ENCODE data around the gene PRDM13.
A peak's percentile ranks its signal among the peaks of the same experiment; 100 is the strongest.
"Not testable (repeated sequence)": the region's sequence is repeated elsewhere in the genome, so short reads cannot be mapped to it uniquely, and the experiment has no call there.

The PRDM13 gene

DNA sequence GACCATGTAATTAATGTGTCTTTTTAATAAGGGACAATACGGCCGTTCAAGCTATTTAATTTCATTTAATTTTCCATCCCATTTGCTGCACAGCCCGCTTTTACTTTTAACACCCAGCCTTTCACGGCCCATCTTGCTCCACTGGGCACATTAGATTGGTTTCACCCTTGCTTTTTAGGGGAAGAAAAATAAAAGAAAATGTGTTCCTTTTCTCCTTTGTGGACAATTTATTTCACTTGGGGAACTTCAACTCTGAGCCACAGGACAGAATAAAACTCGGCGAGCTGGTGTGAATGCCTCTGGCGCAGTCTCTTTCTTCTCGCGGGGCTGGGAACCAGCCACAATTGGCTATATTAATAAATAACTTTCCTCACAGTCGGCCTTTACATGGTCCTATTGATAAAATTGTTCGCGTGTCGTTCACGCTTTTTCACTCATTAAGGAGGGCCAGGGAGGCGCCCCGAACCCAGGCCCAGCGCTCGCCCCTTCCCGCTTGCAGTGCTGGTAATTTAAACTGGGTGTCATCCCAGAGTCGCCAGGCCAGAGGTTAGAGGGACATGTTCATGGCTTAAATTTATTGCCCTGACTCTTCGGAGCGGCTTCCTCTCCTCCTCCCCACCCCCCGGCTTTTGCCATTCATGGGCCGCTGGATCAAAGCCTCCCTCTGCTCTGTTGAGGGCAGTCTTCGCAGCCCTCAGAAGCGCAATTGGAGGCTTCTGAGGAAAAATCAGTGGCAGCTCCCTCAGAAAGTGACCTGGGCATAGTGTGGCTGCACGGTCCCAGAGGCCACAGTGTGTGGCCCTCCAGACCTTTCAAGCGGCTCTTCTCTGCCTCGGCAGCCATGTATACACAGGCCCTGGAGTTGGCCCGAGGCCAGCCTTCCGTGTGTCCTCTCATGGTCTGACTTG lies 2.2 kb upstream of the PRDM13 start:
- DNase-seq: no peak

DNA sequence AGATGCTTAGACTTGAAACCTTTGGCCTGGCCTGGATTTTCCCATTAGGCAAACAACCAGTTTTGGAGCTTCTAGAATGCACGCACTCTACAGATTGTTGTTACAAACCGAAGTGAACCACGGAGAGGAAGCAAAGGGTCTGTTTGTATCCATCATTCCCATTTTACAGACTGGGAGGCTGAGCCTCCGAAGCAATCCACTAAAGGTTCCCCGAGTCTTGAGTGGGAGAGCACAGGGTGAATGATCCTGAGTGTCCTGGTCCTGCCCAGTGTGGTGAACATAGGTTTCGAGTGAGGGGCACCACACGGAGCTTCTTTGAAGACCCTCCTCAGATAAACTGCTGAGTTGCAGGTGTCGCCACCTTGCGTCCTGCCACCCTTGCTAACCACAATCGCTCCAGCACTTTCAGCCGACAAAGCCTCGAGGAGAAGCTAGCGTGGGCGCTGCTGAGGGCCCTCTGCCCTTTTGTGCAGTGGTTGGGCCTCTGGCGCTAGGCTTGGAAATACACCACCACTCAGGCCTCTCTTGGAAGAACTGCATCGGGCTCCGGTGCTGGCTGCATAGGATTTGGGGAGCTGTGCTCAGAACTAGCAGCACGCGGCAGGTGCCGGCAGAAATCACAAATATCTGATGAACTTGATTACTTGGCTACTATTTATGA lies 1.4 kb upstream of the PRDM13 start:
- DNase-seq: no peak

DNA sequence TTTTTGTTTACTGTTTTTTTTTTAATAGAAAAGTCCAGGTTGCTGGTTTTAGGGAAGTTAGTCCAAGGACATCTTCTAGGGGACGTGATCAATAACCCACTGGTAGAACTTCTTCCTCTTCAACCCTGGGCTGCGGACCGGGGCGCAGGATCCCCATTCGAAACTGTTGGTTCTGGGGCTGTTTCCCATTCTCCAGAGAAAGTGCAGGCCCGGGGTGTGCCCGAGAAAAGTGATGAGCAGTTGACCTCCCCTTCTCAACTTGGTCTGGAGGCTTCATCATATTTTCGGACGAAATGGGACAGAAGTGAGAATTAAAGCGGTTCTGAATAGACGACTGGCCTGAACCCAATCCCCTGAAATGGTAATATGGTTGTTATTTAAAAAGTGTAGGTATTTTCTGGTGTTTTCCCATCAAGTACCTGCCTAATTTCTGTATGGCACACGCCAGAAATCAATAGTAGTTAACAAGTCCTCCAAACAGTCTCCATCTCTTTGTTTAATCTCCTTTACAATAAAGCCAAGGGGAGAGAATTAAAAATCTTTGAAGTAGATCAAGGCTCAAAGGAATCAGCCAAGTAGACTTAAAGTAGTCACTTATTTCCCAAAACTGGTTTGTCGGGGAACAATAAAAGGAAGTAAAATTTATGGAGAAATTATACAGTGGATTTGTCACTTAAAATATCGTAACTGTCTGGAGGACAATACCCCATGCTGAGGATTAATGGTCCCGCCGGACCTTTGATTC lies 550 bp upstream of the PRDM13 start:
- no peak for DNase-seq

DNA sequence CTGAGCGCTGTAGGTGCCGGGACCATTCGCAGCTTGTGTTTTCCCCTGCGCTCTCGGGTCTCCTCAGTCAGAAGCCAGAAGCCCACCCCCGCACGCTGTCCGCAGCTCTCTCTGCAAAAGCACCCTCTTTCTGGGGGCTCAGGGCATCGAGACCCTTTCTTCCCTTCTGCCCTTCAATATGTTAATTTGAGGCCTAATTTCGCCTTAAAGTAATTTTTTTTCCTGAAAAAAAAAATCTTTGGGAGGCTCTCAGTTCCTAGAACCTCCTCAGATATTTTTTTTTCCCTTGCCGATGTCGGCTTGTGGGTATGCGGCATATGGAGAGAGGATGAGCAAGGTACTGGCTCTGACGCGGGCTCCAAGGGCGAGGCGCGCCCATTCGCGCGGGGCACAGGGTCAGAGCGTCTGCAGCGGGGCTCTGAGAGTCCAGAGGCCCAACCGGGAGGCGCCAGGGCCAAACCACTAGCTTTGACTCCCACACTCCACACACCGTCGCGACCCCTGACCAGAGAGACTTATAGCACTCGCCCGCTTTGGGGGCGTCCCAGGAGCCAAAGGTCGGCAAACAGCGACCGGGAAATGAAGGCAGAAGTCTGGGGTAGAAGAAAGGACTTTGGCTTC lies 893 bp downstream of the PRDM13 start:
- no peak for DNase-seq

DNA sequence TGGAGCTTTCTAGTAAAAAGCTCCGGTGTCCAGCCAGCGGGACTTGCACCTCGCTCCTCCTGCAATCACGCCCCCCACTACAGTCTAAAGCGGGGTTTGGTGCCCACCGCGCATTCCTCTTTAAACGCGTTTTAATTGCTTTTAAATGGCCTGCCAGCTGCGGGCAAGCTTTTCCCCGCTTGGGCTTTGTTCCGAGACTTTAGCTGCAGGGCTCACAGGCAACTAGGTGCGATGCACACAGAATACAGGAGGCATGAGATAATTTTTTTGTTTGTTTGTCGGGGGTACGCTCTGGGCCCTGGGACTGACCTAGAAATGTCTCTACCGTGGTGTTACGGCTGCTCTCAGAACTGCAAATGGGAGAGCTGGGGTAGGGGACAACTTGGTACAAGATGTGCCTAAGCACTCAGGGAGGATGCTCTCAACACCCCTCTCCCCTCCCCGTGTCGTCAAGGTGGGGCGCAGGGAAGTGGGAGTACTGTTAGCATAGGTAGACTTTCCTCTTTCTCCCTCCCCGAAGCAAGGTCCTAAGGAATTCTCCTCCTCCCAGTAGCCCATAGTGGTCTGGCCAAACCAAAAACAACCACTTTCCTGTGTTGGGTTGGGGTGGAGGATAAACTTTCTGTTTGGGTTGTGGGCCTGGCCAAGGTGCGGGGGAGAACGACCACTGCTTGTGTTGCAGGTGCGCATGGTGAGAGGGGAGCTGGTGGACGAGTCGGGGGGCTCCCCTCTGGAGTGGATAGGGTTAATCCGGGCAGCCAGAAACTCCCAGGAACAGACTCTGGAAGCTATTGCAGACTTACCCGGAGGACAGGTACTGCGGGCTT lies 1.6 kb downstream of the PRDM13 start:
- DNase-seq: no peak

DNA sequence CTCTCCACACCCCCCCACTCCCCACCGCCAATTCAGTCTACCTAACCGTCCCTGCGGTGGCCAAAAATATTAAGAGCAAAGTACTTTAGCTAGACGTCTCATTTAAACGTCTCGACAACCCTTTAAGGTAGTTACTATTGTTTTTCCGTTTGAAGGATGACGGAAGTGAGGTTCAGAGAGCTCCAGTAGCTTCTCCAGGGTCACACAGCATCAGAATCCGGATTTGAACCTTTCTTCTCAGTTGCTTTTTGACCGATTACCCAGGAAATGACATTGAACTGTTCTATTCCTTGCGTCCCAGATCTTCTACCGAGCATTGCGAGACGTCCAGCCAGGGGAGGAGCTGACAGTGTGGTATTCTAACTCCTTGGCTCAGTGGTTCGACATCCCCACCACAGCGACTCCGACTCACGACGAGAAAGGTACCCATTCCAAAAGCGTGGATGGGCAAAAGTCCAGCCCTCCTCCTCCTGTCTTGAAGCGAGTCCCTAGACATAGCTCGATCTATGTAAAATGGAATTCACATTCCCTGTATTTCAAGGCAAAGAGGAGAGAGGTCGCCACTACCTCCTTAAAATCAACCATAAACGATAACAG lies 2.4 kb downstream of the PRDM13 start:
- no peak for DNase-seq

DNA sequence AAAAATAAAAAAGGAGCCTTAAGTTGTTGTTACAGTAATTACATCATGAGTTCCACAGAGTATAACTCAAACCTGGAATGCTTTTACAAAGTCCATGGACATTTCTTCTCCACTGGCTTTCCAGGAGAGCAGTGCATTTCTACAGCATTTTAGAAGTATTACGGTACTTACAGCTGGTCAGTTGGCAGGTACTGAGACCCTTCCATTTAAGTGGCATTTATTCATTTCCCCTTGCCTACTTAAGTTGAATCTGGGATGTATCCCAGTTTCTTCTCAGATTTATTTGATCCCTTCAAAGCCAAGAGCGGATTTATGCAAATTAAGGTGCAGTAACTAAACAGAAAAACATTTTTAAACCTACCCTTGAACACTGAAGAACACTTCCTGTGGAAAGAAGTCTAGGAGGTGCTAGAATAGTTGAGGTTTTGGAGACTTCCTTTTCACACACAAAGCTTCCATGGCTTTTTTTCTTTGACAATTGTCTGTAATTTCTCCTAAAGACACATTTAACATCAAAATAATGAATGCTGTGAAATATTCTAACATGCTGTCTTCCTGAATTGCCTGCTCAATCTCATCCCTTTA lies 3.4 kb downstream of the PRDM13 start:
- no peak for DNase-seq

DNA sequence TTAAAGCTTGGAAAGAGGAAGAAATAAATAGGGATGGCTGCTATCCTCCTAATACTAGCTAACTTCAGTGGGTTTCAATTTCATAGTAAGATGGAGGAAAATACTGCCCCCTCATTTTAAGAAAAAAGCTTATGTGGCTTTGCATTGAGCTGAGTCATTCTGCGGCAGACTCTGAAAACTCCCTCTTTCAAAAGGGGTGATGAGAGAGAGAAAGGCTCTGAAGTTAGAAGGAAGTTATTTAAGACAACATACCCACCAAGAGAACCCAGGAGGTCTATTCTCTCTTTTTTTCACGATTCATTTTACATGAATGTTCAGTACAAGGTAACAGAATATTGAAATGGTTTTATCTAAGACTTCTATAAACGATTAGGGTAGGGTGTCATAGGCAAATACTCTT lies 4.5 kb downstream of the PRDM13 start:
- no peak for DNase-seq

DNA sequence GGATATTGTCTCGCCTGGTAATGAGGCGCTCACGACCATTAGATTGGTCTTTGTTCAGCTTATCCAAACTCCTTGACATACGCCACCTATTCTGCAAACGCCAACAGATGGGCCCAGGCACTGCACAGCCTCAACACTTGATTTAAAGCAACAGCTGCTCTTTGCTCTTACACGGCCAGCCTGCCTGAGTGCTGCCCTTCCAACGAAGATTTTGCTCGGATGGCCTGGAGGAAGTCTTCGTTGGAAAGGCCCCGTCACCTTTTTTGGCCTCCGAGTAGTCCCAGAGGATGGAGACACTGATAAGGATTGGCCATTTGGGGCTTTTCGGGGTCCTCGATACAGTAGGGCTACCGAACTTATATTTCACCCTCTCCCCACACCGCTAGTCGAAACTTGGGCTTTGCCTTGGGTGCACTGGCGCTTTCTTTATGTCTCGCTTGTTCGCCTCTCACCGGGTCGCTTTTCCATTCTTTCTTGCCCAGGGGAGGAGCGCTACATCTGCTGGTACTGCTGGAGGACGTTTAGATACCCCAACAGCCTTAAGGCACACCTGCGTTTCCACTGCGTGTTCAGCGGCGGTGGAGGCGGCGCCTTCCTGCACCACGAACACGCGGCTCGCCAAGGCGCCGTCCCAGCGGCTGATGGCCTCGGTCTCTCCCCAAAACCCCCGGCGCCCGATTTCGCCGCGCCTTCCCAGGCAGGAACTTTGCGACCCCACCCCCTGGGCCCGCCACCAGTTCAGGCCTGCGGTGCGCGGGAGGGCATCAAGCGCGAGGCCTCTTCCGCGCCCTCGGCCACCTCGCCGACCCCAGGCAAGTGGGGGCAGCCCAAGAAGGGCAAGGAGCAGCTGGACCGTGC lies 6.1 kb downstream of the PRDM13 start:
- DNase-seq: peak; percentile 18 to 68

DNA sequence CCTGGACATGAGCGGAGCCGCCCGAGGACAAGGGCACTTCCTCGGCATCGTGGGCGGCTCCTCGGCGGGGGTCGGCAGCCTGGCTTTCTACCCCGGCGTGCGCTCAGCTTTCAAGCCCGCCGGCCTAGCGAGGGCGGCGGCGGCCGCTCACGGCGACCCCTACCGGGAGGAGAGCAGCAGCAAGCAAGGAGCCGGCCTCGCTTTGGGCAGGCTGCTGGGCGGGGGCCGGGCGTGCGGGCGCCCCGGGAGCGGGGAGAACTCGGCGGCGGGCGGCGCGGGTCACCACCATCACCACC lies 6.7 kb downstream of the PRDM13 start:
- peak; percentile 57 to 66 for DNase-seq

DNA sequence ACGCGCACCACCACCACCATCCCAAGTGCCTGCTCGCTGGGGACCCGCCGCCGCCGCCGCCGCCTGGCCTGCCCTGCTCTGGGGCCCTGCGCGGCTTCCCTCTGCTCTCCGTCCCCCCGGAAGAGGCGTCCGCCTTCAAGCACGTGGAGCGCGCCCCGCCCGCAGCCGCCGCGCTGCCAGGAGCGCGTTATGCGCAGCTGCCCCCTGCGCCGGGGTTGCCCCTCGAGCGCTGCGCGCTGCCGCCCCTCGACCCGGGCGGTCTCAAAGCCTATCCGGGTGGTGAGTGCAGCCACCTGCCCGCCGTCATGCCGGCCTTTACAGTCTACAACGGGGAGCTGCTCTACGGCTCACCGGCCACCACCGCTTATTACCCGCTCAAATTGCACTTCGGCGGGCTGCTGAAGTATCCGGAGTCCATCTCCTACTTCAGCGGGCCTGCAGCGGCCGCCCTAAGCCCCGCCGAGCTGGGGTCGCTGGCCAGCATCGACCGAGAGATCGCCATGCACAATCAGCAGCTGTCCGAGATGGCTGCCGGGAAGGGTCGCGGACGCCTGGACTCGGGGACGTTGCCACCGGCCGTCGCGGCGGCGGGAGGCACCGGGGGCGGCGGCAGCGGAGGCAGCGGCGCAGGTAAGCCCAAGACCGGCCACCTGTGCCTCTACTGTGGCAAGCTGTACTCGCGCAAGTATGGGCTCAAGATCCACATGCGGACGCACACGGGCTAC lies 7.2 kb downstream of the PRDM13 start:
- DNase-seq: peak; percentile 57 to 66

DNA sequence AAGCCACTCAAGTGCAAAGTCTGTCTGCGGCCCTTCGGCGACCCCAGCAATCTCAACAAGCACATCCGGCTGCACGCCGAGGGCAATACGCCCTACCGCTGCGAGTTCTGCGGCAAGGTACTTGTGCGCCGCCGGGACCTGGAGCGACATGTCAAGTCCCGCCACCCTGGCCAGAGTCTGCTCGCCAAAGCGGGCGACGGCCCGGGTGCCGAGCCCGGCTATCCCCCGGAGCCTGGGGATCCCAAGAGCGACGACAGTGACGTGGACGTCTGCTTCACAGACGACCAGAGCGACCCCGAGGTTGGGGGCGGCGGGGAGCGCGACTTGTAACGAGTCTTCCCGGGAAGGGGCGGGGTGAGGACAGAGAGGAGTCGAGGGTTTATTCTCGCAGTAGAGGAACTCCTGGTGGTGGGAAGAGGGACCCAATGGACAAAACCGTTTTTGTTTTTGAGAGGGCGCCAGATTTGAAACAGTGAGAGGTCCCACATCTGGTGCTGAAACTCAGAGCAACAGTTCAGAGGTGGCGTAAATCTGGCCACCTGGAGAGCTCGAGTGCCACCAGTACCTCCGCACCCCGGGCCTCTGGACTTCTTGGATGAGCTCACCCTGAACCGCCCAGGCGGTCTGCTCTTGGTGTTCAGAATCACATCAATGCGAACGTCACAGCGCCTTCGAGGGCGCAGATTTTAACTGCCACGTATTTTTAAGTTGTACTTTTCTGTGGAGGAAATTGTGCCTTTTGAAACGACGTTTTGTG lies 8.0 kb downstream of the PRDM13 start:
- DNase-seq: peak; percentile 68 to 78

DNA sequence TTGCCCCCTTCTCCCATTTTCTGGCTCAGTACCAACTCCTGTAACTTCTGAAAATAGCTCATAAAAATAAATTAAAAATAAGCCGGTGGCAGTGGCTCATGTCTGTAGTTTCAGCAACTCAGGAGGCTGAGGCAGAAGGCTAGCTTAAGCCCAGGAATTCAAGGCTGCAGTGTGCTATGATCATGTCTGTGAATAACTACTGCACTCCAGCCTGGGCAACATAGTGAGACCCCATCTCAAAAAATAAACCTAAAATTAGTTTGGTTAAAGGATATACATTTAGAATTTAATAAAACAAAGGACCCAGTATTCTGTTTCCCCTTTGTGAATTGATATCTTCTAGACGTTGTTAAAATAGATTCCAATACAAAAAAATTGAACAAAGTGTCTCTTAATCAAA lies 10.5 kb downstream of the PRDM13 start:
- no peak for DNase-seq

DNA sequence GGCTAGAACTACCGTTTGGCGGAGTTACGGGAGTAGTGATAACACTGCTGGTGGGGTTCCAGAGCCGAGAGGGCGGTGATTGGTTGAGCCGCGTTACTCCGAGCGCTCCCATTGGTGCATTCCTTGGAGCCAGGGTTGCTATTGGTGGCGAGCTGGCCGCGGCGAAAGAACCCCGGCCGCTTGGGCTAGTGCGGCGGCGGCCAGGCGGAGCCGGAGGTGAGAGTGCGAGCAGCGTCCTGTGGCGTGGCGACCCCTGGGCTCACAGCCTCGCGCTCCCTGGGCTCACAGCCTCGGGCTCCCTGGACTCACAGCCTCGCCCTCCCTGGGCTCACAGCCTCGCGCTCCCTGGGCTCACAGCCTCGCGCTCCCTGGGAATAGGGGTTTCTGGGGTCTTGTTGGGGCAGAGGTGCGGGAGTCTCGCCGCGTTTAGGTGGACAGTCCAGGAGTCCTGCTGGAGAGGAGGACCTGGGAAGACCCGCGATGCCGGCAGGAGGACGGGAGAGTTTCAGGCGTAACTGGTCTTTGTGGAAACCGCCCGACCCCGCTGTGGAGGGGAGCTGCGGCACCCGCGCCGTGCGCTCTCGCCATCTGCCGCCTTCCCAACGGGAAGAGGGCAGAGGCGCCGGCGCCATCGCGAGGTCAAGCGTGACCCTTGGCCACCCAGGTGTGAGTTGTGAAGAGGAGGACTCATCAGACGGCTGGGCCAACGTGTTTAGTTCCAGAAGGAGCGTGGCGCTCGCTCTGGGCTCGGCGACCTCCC lies 12.2 kb downstream of the PRDM13 start:
- DNase-seq: no peak

DNA sequence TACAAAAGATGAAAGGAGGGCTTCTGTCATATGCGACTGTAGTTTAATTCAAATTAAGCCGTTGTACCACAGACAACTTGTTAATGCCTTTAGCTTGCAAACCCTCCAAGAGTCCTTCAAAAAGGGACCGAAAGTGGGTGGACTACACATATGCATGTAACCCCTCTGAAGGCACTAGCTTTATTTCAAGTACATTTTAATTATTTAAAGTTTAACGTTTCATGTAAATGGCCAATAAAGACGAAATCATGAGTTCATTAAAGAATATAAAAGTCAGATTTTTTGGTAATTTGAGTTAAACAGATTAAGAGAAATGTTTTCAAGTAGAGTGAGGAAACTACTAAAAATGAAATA lies 12.8 kb downstream of the PRDM13 start:
- DNase-seq: no peak

DNA sequence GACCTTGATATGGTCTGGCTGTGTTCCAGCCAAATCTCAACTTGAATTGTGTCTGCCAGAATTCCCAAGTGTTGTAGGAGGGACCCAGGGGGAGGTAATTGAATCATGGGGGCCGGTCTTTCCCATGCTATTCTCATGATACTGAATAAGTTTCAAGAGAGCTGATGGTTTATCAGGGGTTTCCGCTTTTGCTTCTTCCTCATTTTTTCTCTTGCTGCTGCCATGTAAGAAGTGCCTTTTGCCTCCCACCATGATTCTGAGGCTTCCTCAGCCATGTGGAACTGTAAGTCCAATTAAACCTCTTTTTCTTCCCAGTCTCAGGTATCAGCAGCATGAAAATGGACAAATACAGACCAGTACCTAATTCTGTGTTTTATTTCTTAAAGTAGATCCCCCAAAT lies 15.4 kb downstream of the PRDM13 start:
- not testable (repeated sequence) for DNase-seq

DNA sequence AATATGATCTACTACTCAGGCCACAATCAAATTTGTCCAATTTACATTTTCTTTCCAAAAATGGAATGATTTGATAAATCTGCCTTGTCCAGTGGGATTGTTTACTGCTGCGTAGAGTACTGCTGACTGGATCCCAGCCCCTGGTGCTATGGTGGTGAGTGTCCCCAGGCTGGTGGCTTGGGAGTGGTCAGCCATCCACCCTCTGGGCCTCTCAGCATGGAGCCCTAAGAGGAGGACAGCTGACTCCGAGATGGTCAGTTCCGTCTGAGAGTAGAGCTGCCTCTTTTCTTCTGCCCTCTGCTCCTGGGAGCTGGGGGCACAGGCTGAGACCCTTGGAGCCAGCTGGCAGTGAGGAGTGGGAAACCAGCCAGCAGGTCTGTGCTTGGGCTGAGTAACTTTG lies 22.7 kb downstream of the PRDM13 start:
- no peak for DNase-seq

DNA sequence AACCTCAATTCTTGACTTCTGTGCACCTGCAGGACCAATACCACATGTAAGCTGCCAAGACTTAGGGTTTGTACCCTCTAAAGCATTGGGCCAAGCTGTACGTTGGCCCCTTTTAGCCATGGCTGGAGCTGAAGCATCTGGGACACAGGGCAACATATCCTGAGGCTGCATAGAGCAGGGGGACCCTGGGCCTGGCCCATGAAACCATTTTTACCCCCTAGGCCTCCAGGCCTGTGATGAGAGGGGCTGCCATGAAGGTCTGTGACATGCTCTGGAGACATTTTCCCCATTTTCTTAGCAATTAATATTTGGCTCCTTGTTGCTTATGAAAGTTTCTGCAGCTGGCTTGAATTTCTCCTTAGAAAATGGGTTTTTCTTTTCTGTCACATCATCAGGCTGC lies 31.0 kb downstream of the PRDM13 start:
- no peak for DNase-seq

DNA sequence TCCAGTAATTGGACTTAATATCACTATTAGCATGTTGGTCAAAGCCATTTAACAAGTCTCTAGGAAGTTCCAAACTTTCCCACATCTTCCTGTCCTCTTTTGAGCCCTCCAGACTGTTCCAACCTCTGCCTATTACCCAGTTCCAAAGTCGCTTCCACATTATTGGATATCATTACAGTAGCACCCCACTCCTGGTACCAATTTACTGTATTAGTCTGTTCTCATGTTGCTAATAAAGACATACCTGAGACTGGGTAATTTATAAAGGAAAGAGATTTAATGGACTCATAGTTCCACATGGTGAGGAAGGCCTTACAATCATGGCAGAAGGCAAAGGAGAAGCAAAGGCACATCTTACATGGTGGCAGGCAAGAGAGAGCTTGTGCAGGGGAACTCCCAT lies 31.7 kb downstream of the PRDM13 start:
- not testable (repeated sequence) for DNase-seq

All from NCI-H1930 (cell line).